Rectal smooth muscle tissue (tissue), 1 donor: Measurements from ENCODE around the gene NCKAP5.

ENCODE experiments used
- H3K27ac ChIP-seq: one replicate; pipeline ENCODE4 v1.7.0; 2013; ENCODE audit warnings: low read depth, low read length, inconsistent platforms
- H3K27me3 ChIP-seq: one replicate; pipeline ENCODE4 v1.7.0; 2013; ENCODE audit warnings: low read length; ENCODE audit not compliant: control insufficient read depth, insufficient read depth
- H3K36me3 ChIP-seq: one replicate; pipeline ENCODE4 v1.7.0; 2013; ENCODE audit warnings: low read length; ENCODE audit not compliant: control insufficient read depth, insufficient read depth
- H3K4me1 ChIP-seq: one replicate; pipeline ENCODE4 v1.7.0; 2013; ENCODE audit warnings: low read length; ENCODE audit not compliant: control insufficient read depth, insufficient read depth
- H3K4me3 ChIP-seq: one replicate; pipeline ENCODE4 v1.7.0; 2013; ENCODE audit warnings: low read length
- H3K9ac ChIP-seq: one replicate; pipeline ENCODE4 v1.7.0; 2013; ENCODE audit warnings: low read length

The NCKAP5 gene

GRCh38 chr2:133343018-133343352, 225.3 kb downstream of the NCKAP5 start:
- Histone ChIP-seq H3K9ac (no peak overlapping the region), H3K4me1 (no peaks in the 10 kb centered on the region), H3K36me3 (no peaks in the 10 kb centered on the region)

GRCh38 chr2:133342286-133343017, 225.8 kb downstream of the NCKAP5 start:
- H3K27ac ChIP-seq, result no peak overlapping the region
- H3K9ac ChIP-seq, result no peak overlapping the region
- H3K4me3 ChIP-seq, result no peak overlapping the region
- no peaks in the 10 kb centered on the region for H3K4me1 ChIP-seq
- no peaks in the 10 kb centered on the region for H3K27me3 ChIP-seq
- no peaks in the 10 kb centered on the region for H3K36me3 ChIP-seq

More at GRCh38 chr2:133343018-133343352, 225.3 kb downstream of the NCKAP5 start:
- Histone ChIP-seq H3K27ac (no peak overlapping the region), H3K4me3 (no peak overlapping the region), H3K27me3 (no peaks in the 10 kb centered on the region)

GRCh38 chr2:133341575-133341974, 226.7 kb downstream of the NCKAP5 start:
- Histone ChIP-seq H3K27me3 (no peaks in the 10 kb centered on the region), H3K27ac (no peak overlapping the region), H3K9ac (no peak overlapping the region), H3K4me1 (no peaks in the 10 kb centered on the region), H3K4me3 (no peak overlapping the region), H3K36me3 (no peaks in the 10 kb centered on the region)

- H3K4me1 ChIP-seq, result no peaks in the 10 kb centered on the region
- H3K36me3 ChIP-seq, result no peaks in the 10 kb centered on the region
- H3K4me3 ChIP-seq, result no peak overlapping the region
- no peak overlapping the region for H3K27ac ChIP-seq
- no peaks in the 10 kb centered on the region for H3K27me3 ChIP-seq
- H3K9ac ChIP-seq, result no peak overlapping the region
Measured at GRCh38 chr2:133338224-133338623, 230.0 kb downstream of the NCKAP5 start.

GRCh38 chr2:133334923-133335322, 233.3 kb downstream of the NCKAP5 start:
- H3K9ac ChIP-seq, result no peak overlapping the region
- no peaks in the 10 kb centered on the region for H3K27me3 ChIP-seq
- H3K4me1 ChIP-seq, result no peaks in the 10 kb centered on the region
- no peak overlapping the region for H3K4me3 ChIP-seq
- H3K36me3 ChIP-seq, result no peaks in the 10 kb centered on the region
- H3K27ac ChIP-seq, result no peak overlapping the region

- H3K36me3 ChIP-seq, result no peaks in the 10 kb centered on the region
- no peak overlapping the region for H3K4me3 ChIP-seq
- H3K27ac ChIP-seq, result no peak overlapping the region
- no peaks in the 10 kb centered on the region for H3K4me1 ChIP-seq
- H3K9ac ChIP-seq, result no peak overlapping the region
- no peaks in the 10 kb centered on the region for H3K27me3 ChIP-seq
Measured at GRCh38 chr2:133333181-133333580, 235.1 kb downstream of the NCKAP5 start.

- no peaks in the 10 kb centered on the region for H3K4me1 ChIP-seq
- H3K4me3 ChIP-seq, result no peak overlapping the region
- no peaks in the 10 kb centered on the region for H3K27me3 ChIP-seq
- H3K36me3 ChIP-seq, result no peaks in the 10 kb centered on the region
- H3K27ac ChIP-seq, result no peak overlapping the region
- no peak overlapping the region for H3K9ac ChIP-seq
Measured at GRCh38 chr2:133331436-133331835, 236.8 kb downstream of the NCKAP5 start.

- no peaks in the 10 kb centered on the region for H3K36me3 ChIP-seq
- no peaks in the 10 kb centered on the region for H3K4me1 ChIP-seq
- no peaks in the 10 kb centered on the region for H3K27me3 ChIP-seq
- no peak overlapping the region for H3K9ac ChIP-seq
- H3K4me3 ChIP-seq, result no peak overlapping the region
- H3K27ac ChIP-seq, result no peak overlapping the region
Measured at GRCh38 chr2:133326652-133327397, 241.4 kb downstream of the NCKAP5 start.

GRCh38 chr2:133324150-133324561, 244.1 kb downstream of the NCKAP5 start:
- no peak overlapping the region for H3K9ac ChIP-seq
- H3K4me3 ChIP-seq, result no peak overlapping the region
- no peak overlapping the region for H3K27ac ChIP-seq
- no peaks in the 10 kb centered on the region for H3K27me3 ChIP-seq
- no peaks in the 10 kb centered on the region for H3K4me1 ChIP-seq
- no peaks in the 10 kb centered on the region for H3K36me3 ChIP-seq

GRCh38 chr2:133322909-133323308, 245.4 kb downstream of the NCKAP5 start:
- Histone ChIP-seq H3K4me3 (no peak overlapping the region), H3K4me1 (no peaks in the 10 kb centered on the region), H3K27ac (no peak overlapping the region), H3K27me3 (no peaks in the 10 kb centered on the region), H3K36me3 (no peaks in the 10 kb centered on the region), H3K9ac (no peak overlapping the region)

- Histone ChIP-seq H3K36me3 (no peaks in the 10 kb centered on the region), H3K27ac (no peak overlapping the region), H3K4me1 (no peaks in the 10 kb centered on the region), H3K27me3 (no peaks in the 10 kb centered on the region), H3K9ac (no peak overlapping the region), H3K4me3 (no peak overlapping the region)
Measured at GRCh38 chr2:133317178-133317577, 251.1 kb downstream of the NCKAP5 start.

GRCh38 chr2:133316557-133316956, 251.7 kb downstream of the NCKAP5 start:
- Histone ChIP-seq H3K4me3 (no peak overlapping the region), H3K9ac (no peak overlapping the region), H3K27ac (no peak overlapping the region), H3K36me3 (no peaks in the 10 kb centered on the region), H3K27me3 (no peaks in the 10 kb centered on the region), H3K4me1 (no peaks in the 10 kb centered on the region)

- no peak overlapping the region for H3K9ac ChIP-seq
- H3K27me3 ChIP-seq, result no peaks in the 10 kb centered on the region
- H3K4me3 ChIP-seq, result no peak overlapping the region
- H3K27ac ChIP-seq, result no peak overlapping the region
- no peaks in the 10 kb centered on the region for H3K4me1 ChIP-seq
- H3K36me3 ChIP-seq, result no peaks in the 10 kb centered on the region
Measured at GRCh38 chr2:133315280-133315679, 253.0 kb downstream of the NCKAP5 start.
